SK-N-SH treated with all-trans-retinoic acid at 6 μM for 48 hours (cell line): Measurements from ENCODE around the gene SCP2D1.

ENCODE experiments used
- ATAC-seq: fragments of 200-7000 bp; cut with Tn5 transposase; 3 replicates; pipeline ENCODE4 v1.9.1; 2020; ENCODE audit warnings: mild to moderate bottlenecking, moderate library complexity
- ARNTL ChIP-seq: fragments of 450-650 bp; formaldehyde crosslinking; IDR thresholded peaks from 2 replicates; pipeline ENCODE4 v1.5.0; 2020; ENCODE audit warnings: low read depth, mild to moderate bottlenecking, moderate library complexity, borderline replicate concordance
- BACH2 ChIP-seq: fragments of 250-450 bp; sonication (Bioruptor Pico); IDR thresholded peaks from 2 replicates; pipeline ENCODE4 v1.9.0; 2021; ENCODE audit warnings: mild to moderate bottlenecking, borderline replicate concordance
- CREB5 ChIP-seq: fragments of 250-450 bp; sonication (Bioruptor Pico); IDR thresholded peaks from 2 replicates; pipeline ENCODE4 v1.5.1; 2020; ENCODE audit warnings: low read depth, mild to moderate bottlenecking, moderate library complexity
- CSDC2 ChIP-seq: fragments of 250-450 bp; sonication (Bioruptor Pico); IDR thresholded peaks from 2 replicates; pipeline ENCODE4 v1.5.0; 2020; ENCODE audit warnings: mild to moderate bottlenecking, moderate library complexity
- ESRRG ChIP-seq: fragments of 250-450 bp; sonication (Bioruptor Pico); IDR thresholded peaks from 2 replicates; pipeline ENCODE4 v1.6.1; 2021; ENCODE audit warnings: mild to moderate bottlenecking
- ISL1 ChIP-seq: fragments of 250-450 bp; sonication (Bioruptor Pico); IDR thresholded peaks from 2 replicates; pipeline ENCODE4 v2.1.2; 2022; ENCODE audit warnings: mild to moderate bottlenecking, moderate library complexity
- PATZ1 ChIP-seq: fragments of 250-450 bp; sonication (Bioruptor Pico); IDR thresholded peaks from 2 replicates; pipeline ENCODE4 v1.8.0; 2020; ENCODE audit warnings: mild to moderate bottlenecking, moderate library complexity, borderline replicate concordance
- POU6F1 ChIP-seq: fragments of 250-450 bp; sonication (Bioruptor Pico); IDR thresholded peaks from 2 replicates; pipeline ENCODE4 v1.8.0; 2021; ENCODE audit warnings: low read depth, mild to moderate bottlenecking, moderate library complexity, borderline replicate concordance
- PPARA ChIP-seq: fragments of 250-450 bp; sonication (Bioruptor Pico); IDR thresholded peaks from 2 replicates; pipeline ENCODE4 v1.5.0; 2020; ENCODE audit warnings: mild to moderate bottlenecking, borderline replicate concordance
- RARB ChIP-seq: fragments of 250-450 bp; sonication (Bioruptor Pico); IDR thresholded peaks from 2 replicates; pipeline ENCODE4 v1.8.0; 2021; ENCODE audit warnings: mild to moderate bottlenecking, moderate library complexity
- SNAI2 ChIP-seq: fragments of 250-450 bp; sonication (Bioruptor Pico); IDR thresholded peaks from 2 replicates; pipeline ENCODE4 v1.5.0; 2020; ENCODE audit warnings: mild to moderate bottlenecking, moderate library complexity
- TCF4 ChIP-seq: fragments of 250-450 bp; sonication (Bioruptor Pico); IDR thresholded peaks from 2 replicates; pipeline ENCODE4 v1.8.0; 2021; ENCODE audit warnings: mild to moderate bottlenecking, moderate library complexity, borderline replicate concordance
- TSHZ2 ChIP-seq: fragments of 250-450 bp; sonication (Bioruptor Pico); IDR thresholded peaks from 2 replicates; pipeline ENCODE4 v1.5.0; 2020; ENCODE audit warnings: mild to moderate bottlenecking, moderate library complexity
- ZC3H10 ChIP-seq: fragments of 250-450 bp; sonication (Bioruptor Pico); IDR thresholded peaks from 2 replicates; pipeline ENCODE4 v1.5.1; 2021; ENCODE audit warnings: mild to moderate bottlenecking, moderate library complexity
- ZFP3 ChIP-seq: fragments of 250-450 bp; sonication (Bioruptor Pico); IDR thresholded peaks from 2 replicates; pipeline ENCODE4 v1.5.0; 2020; ENCODE audit warnings: mild to moderate bottlenecking, moderate library complexity
- ZNF565 ChIP-seq: fragments of 450-650 bp; formaldehyde crosslinking; conservative IDR thresholded peaks from 2 replicates; pipeline ENCODE4 v1.5.0; 2020; ENCODE audit warnings: low read depth, mild to moderate bottlenecking, moderate library complexity
- ZNF70 ChIP-seq: fragments of 450-650 bp; formaldehyde crosslinking; IDR thresholded peaks from 2 replicates; pipeline ENCODE4 v1.5.0; 2020; ENCODE audit warnings: mild to moderate bottlenecking, moderate library complexity
- ZNF8 ChIP-seq: fragments of 450-650 bp; formaldehyde crosslinking; IDR thresholded peaks from 2 replicates; pipeline ENCODE4 v1.5.0; 2020; ENCODE audit warnings: mild to moderate bottlenecking, moderate library complexity

Gene SCP2D1

GRCh38 chr20:18796282-18796833 is 17.2 kb upstream of the SCP2D1 start (continued):
- TF ChIP-seq PPARA (no peak), POU6F1 (CRISPR knock-in tag) (no peak), ZC3H10 (CRISPR knock-in tag) (no peak), CSDC2 (CRISPR knock-in tag) (no peak), ISL1 (no peak), RARB (CRISPR knock-in tag) (no peak), ZFP3 (no peak), TCF4 (no peak), ESRRG (CRISPR knock-in tag) (no peak)

- no peak for ATAC-seq
- TF ChIP-seq TSHZ2 (CRISPR knock-in tag) = no peak
- TF ChIP-seq ISL1 = no peak
- TF ChIP-seq ZNF70 (CRISPR knock-in tag) = no peak
- TF ChIP-seq BACH2 (CRISPR knock-in tag) = no peak
- no peak for TF ChIP-seq ARNTL
- TF ChIP-seq ZNF8 (CRISPR knock-in tag) = no peak
Observed at GRCh38 chr20:18801516-18801915, 12.1 kb upstream of the SCP2D1 start.

GRCh38 chr20:18802012-18802634 is 11.5 kb upstream of the SCP2D1 start:
- no peak for TF ChIP-seq PPARA
- no peak for TF ChIP-seq BACH2 (CRISPR knock-in tag)
- no peak for TF ChIP-seq PATZ1
- TF ChIP-seq ZC3H10 (CRISPR knock-in tag) = no peak
- no peak for TF ChIP-seq TSHZ2 (CRISPR knock-in tag)
- no peak for TF ChIP-seq SNAI2 (CRISPR knock-in tag)
- ATAC-seq = no peak

- ATAC-seq = peak; percentile 67
- TF ChIP-seq ZNF565 (CRISPR knock-in tag) (no peak), ZC3H10 (CRISPR knock-in tag) (no peak), ZNF70 (CRISPR knock-in tag) (no peak), ZFP3 (no peak), ISL1 (no peak), PPARA (no peak), ARNTL (no peak), CSDC2 (CRISPR knock-in tag) (no peak), PATZ1 (no peak), TSHZ2 (CRISPR knock-in tag) (no peak), RARB (CRISPR knock-in tag) (no peak), TCF4 (no peak), CREB5 (CRISPR knock-in tag) (no peak), ESRRG (CRISPR knock-in tag) (no peak), BACH2 (CRISPR knock-in tag) (no peak)
Observed at GRCh38 chr20:18805881-18806280, 7.7 kb upstream of the SCP2D1 start.
